ENCODE measurements around the gene EMILIN1. TPM values are rescaled to one million over a fixed set of nuclear protein-coding genes. Genes with fewer than 3 reads are reported as not detected.
"Not testable (repeated sequence)": the region's sequence is repeated elsewhere in the genome, so short reads cannot be mapped to it uniquely, and the experiment has no call there.

Gene EMILIN1
- polyA plus RNA-seq, 4 donors: 61.5 to 121 (median 86.3) TPM

DNA sequence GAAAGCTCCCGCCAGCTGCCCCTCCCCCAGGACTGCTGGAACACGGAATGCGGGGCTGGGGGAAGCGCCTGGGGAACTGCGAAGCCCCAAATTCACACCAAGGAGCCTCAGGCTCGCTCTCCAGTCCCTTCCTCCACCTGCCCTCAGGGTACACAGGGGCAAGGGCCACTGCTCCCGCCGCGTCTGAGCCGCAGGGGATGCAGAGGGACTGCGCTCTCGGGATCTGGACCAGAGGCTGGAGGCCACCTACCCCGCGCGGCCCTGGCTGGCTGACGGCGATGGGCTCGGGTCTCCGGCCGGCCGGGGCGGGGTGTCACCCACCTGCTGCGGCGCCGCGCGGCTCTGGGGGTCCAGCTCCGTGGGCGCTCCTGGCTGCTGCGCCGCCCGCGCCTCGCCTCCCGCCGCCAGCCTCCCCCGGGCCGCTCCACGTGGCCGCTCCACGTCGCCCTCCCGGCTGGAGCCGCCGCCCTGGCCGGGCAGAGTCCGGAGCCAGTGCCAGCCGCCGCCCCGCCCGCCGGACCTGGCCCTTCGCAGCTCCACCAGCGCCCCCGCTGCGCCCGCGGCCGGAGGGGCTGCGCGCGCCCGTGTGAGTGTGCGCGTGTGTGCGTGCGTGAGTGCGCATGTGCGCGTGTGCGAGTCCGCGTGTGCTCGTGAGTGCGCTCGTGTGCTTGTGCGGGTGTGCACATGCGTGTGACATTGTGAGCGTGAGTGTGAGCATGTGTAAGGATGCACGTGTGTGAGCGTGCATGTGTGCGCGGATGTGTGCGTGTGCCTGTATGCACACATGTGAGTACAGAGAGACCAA is 40.3 kb downstream of the EMILIN1 start, which contains the start of gene CGREF1:
Gene CGREF1, minus strand, starts transcription at position 604 of the 805 bp plus-strand sequence. CDS start 14,762 bp downstream, outside the sequence.
- DNase-seq (ENCODE audit: low read depth in 4 of 4, low spot score in 3 of 4): no peak

DNA sequence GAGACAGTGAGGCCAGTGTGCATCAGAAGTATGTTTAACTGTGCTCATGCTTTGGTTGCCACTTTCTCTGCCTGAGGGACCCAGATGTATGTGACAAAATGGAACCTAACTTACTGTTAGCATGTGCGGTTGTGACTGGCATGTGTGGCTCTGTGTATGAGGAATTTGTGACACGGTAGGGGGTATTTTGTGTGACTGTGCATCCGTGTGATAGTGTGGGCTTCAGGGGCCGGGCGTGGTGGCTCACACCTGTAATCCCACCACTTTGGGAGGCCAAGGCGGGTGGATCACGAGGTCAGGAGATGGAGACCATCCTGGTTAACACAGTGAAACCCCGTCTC is 40.9 kb downstream of the EMILIN1 start:
- DNase-seq (ENCODE audit: low read depth in 4 of 4, low spot score in 3 of 4): not testable (repeated sequence)

DNA sequence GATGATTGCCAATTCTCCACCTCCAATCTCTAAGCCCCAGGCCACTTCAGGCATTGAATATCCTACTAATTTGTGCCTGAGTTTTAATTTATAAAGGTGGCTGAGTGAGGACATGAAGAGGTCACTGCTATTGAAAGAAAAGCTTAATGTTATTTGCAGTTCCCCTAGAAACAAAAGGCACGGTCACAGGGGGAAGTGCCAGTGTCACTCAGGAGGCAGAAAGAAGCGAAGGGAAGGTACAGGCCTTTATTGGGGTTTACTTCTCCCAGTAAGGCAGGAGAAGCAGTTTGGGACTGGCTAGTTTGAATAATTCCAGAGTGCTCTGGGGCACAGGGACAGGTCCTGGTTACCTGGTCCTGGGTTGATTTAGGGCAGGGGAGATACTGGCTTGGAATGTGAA is 43.5 kb downstream of the EMILIN1 start:
- no peak for DNase-seq (ENCODE audit: low read depth in 4 of 4, low spot score in 3 of 4)

GRCh38 chr2:27122791-27123190 is 44.4 kb downstream of the EMILIN1 start:
- no peak for DNase-seq (ENCODE audit: low read depth in 4 of 4, low spot score in 3 of 4)

DNA sequence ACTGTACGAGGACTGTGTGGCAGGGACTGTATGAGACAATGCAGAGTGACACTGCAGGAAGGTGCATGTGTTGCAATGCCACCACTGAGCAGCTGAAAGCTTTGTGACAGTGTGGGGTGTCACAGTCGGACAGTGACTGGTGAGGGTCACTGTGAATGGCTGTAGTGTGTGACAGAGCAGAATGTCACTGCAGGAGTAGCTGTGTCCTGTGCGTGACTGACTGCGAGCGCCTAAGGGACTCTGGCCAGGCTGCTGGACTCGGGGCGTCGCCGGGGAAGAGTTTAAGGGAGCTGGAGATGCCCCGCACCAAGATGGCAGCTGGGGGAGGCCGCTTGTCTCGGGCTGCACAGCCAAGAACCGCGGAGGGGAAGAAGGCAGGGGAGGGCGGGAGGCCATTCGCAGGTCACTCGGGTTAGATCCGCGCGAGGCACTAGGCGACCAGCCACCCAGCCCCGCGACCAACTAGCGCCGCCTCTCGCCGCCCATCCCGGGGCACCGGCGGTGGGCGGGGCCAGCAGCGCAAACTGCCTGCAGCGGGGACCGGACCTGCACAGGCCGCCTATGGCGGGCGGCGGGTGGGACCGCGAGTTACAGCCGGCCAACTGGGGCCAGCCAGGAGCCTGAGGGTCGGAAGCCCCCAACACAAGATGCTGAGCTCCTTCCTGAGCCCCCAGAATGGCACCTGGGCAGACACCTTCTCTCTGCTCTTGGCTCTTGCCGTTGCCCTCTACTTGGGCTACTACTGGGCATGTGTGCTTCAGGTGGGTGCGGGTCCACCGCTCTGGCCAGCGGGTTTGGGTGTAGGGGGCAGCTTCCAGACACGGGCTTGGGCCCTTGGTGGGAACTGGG is 45.1 kb downstream of the EMILIN1 start, which contains the start of gene ABHD1:
Gene ABHD1, plus strand, starts transcription at position 514 of the 849 bp plus-strand sequence. Its CDS starts 134 bp downstream, at position 648.
- DNase-seq (ENCODE audit: low read depth in 4 of 4, low spot score in 3 of 4): no peak

DNA sequence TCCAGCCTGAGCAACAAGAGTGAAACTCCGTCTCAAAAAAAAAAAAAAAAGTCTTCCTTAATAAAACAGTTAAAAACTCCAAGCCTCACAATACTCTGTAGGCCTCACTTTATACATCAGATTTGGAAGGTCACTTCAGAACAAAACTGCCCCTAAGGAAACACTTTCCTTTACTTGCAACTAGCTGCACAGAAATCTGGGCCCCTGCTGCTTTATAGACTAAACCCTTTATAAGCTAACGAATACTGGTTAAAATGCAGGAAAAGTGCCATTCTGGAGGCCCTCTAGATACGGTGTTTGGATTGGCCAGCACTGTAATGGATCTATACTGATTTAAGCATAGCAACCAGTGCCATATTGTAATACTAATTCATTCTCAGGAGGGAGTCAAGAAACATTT is 46.7 kb downstream of the EMILIN1 start:
- DNase-seq (ENCODE audit: low read depth in 4 of 4, low spot score in 3 of 4): no peak

GRCh38 chr2:27126252-27126710 is 47.9 kb downstream of the EMILIN1 start:
- no peak for DNase-seq (ENCODE audit: low read depth in 4 of 4, low spot score in 3 of 4)

- DNase-seq (ENCODE audit: low read depth in 4 of 4, low spot score in 3 of 4): no peak
Observed at GRCh38 chr2:27127883-27128667, 49.7 kb downstream of the EMILIN1 start.

- DNase-seq (ENCODE audit: low read depth in 4 of 4, low spot score in 3 of 4): no peak
Observed at GRCh38 chr2:27128668-27129571, 50.5 kb downstream of the EMILIN1 start.

DNA sequence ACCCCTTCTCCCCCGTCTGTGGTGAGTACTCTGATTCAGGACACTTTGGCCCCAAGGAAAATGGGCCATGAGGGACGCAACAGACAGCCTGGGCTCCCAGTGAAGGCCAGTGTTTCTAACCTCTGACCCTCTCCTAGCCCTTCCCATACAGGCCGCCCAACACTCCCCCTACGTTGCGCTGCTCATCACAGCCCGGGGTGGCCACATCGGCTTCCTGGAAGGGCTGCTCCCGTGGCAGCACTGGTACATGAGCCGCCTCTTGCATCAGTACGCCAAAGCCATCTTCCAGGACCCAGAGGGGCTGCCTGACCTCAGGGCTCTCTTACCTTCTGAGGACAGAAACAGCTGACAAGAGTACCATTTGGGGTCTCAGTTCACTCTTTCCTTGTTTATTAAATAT is 52.0 kb downstream of the EMILIN1 start:
- no peak for DNase-seq (ENCODE audit: low read depth in 4 of 4, low spot score in 3 of 4)

DNA sequence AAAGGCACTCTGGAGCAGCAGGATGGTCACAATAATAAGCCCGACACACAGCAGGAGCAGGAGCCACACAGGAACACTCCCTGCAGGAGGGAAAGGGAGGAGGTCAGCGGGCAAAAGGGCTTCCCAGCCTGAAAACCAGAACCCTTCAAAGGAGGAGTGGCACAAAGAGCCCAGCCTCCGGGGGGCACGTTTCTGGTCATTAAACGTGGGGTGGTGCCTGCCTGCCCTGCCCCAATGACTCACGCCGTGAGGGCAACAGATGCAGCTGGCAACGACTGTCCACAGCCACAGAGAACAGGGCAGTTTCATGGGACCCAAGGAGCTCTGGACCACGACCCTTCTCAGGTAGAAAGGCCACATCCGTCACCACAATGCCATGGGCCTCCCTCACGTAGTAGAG is 53.0 kb downstream of the EMILIN1 start:
- no peak for DNase-seq (ENCODE audit: low read depth in 4 of 4, low spot score in 3 of 4)

DNA sequence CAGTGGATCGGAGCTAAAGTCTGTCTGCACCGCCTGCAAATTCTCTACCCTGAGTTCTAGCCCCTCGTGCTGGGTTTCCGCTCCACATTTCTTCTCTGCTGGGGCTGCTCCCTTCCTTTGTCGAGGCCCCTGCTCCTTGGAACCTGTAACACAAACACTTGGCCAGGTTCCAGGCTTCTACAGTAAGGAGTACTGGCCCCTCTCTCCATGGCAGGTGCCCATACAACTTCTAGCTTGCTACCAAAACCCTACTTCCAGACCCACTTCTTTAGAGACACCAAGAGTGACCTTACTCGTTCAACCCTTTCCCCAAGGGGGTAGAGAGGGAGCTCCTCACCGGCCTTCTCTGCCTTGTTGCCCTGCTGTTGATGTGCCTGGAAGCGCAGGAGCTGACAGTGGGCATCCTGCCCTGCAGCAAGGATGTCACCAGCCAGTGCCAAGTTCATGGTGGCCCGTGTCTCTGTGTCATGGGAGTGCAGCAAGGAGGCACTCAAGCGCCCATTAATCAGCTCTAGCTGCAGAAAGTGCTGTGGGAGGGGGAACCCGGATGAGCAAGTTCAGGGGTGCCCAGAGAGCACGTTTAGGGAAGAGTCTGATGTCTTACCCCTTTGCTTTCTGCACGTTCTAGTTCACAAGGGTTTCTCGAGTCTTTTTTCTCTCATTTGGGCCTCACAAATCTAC is 54.9 kb downstream of the EMILIN1 start:
- DNase-seq (ENCODE audit: low read depth in 4 of 4, low spot score in 3 of 4): no peak

DNA sequence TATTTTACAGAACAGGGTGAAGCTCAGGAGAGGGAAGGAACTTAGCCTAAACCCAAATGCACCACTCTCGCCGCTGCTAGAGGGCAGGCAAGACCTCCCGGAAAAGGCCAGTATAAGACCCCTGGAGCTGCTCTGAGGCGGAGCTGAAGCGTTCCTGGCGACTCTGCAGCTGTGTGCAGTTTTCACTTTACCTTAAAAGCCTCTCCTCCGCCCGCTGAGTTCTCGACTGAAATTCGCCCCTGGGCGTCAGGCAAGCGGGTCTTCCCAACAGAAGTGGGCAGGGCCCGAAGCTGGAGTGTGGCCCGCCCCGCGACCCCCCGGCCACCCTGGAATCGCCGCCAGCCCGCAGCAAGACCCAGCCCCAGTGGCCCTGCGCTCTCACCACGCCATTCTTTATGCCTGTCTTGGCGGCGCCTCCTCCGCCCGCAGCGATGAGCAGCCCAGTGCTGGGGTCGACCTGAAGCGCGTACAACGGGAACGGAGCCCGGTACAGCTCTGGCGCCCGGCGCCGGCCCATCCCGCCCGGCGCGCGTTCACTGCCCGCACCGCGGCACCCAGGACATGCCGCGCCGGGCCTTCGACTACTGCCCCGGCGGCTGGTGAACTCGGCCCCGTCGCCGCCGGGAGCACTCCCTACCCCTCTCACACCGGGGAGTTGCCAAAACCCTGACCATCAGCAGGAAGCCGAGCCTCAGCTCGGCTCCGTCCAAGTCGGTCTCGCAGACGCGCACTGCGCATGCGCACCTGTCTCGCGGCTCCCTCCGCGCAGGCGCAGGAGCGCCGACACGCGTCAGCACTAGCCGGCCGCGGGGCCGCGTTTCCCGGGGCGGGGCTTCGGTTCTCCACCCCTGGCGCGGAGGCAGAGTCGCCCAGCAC is 55.7 kb downstream of the EMILIN1 start, which contains the start of gene PREB:
Gene PREB, minus strand, starts transcription at position 732 of the 876 bp plus-strand sequence. Its CDS starts 215 bp downstream, at position 517.
- DNase-seq (ENCODE audit: low read depth in 4 of 4, low spot score in 3 of 4): peak; percentile 93 to 99 (median 94)

- no peak for DNase-seq (ENCODE audit: low read depth in 4 of 4, low spot score in 3 of 4)
Observed at GRCh38 chr2:27134781-27135477, 56.5 kb downstream of the EMILIN1 start.

- no peak for DNase-seq (ENCODE audit: low read depth in 4 of 4, low spot score in 3 of 4)
Observed at GRCh38 chr2:27135478-27135955, 57.1 kb downstream of the EMILIN1 start.
